HCT116 (cell line): Measurements from ENCODE around the gene PTDSS2.

Source experiments
- CEBPB ChIP-seq: IDR thresholded peaks from 2 replicates; pipeline ENCODE4 v1.6.1; 2012; ENCODE audit warnings: low read depth
- CTCF ChIP-seq, 3 experiments: fragments of 200-600 bp in 1 of 3; sonication (generic) in 1 of 3; IDR thresholded peaks in 2 of 3; conservative IDR thresholded peaks in 1 of 3; 2 replicates each; pipeline ENCODE4 v1.5.1; 2012 to 2017; ENCODE audit warnings: low read depth in 2 of 3, low read length in 2 of 3, antibody characterized with exemption in 1 of 3, borderline replicate concordance in 1 of 3, control low read depth in 1 of 3, mild to moderate bottlenecking in 1 of 3, mixed read lengths in 1 of 3, mixed run types in 1 of 3, moderate library complexity in 1 of 3; ENCODE audit not compliant: insufficient read depth in 1 of 3
- JUND ChIP-seq: IDR thresholded peaks from 2 replicates; pipeline ENCODE4 v1.6.1; 2012
- MAX ChIP-seq: IDR thresholded peaks from 2 replicates; pipeline ENCODE4 v1.6.1; 2012
- POLR2A ChIP-seq: IDR thresholded peaks from 2 replicates; pipeline ENCODE4 v1.7.0; 2011; ENCODE audit warnings: borderline replicate concordance; ENCODE audit not compliant: insufficient read depth, insufficient read length; ENCODE audit errors: extremely low read depth
- SIN3A ChIP-seq: IDR thresholded peaks from 2 replicates; pipeline ENCODE4 v1.6.1; 2012; ENCODE audit warnings: low read depth
- SRF ChIP-seq: IDR thresholded peaks from 2 replicates; pipeline ENCODE4 v1.6.1; 2012; ENCODE audit warnings: low read depth
- ZBTB33 ChIP-seq: IDR thresholded peaks from 2 replicates; pipeline ENCODE4 v1.6.1; 2011; ENCODE audit warnings: mild to moderate bottlenecking, low read length, moderate library complexity; ENCODE audit not compliant: insufficient replicate concordance; ENCODE audit errors: extremely low read depth

GRCh38 chr11:444396-445144 lies 5.5 kb upstream of the PTDSS2 start:
- TF ChIP-seq CTCF (IDR thresholded peaks at IDR 0.05 in 2 of 3, conservative IDR thresholded peaks at IDR 0.05 in 1 of 3; ENCODE audit: borderline replicate concordance in 1 of 3, insufficient read depth in 1 of 3, low read depth in 2 of 3, low read length in 2 of 3) = no peak
- no peak for TF ChIP-seq POLR2A
- no peak for TF ChIP-seq MAX
- TF ChIP-seq ZBTB33 = no peak
- no peak for TF ChIP-seq SIN3A
- no peak for TF ChIP-seq JUND
- no peak for TF ChIP-seq CEBPB
- no peak for TF ChIP-seq SRF
